K562 (cell line): ENCODE data around the gene MBD2. TPM values are rescaled to one million over a fixed set of nuclear protein-coding genes. Genes with fewer than 3 reads are reported as not detected.

Experiments used
- ATAC-seq: fragments of 200-7000 bp; cut with Tn5 transposase; 3 replicates; pipeline ENCODE4 v1.9.1; 2020; ENCODE audit warnings: moderate library complexity
- BruUV-seq: library from RNA; stranded (reverse); fragments of 400-500 nt; replicated peaks from 2 replicates; lab custom pipeline; 2021; lab: Mats Ljungman, UMichigan
- CTCF ChIA-PET: fragments of 300-600 bp; formaldehyde crosslinking; extraction: SDS; loops from one replicate; lab custom pipeline; 2021; ENCODE audit warnings: low intra/inter-chr PET ratio; lab: Yijun Ruan, JAX
- POLR2A ChIA-PET: fragments of 300-600, 350-650 bp; sonication (Branson Sonifier 250); formaldehyde crosslinking; extraction: SDS; loops from one replicate; lab custom pipeline; 2021; ENCODE audit warnings: antibody characterized with exemption, inconsistent platforms; lab: Yijun Ruan, JAX
- DNase-seq, 4 experiments: peaks; one replicate each; pipeline versions ENCODE4 v3.0.0 to v3.0.0-alpha.2; 2011 to 2018; ENCODE audit warnings: low spot score in 3 of 4, mixed read lengths in 3 of 4; ENCODE audit errors: extremely low read depth in 1 of 4
- FAIRE-seq: peaks from 2 replicates; lab custom pipeline; 2011; peaks lifted over from hg19 to GRCh38; lab: Jason Lieb, UNC
- H2AFZ ChIP-seq: 2 replicates; pipeline ENCODE4 v1.6.0; 2011; ENCODE audit warnings: low read depth, low read length, control low read depth, inconsistent platforms
- H3K27ac ChIP-seq: fragments of 200-600 bp; 3 replicates; pipeline ENCODE4 v1.8.0; 2011; ENCODE audit warnings: low read depth, mild to moderate bottlenecking, control low read depth, inconsistent platforms, low read length, moderate library complexity, mixed read lengths; ENCODE audit errors: extremely low read depth
- H3K27me3 ChIP-seq, 2 experiments: fragments of 300-600 bp in 1 of 2; 2 replicates in 1 of 2; 3 replicates in 1 of 2; pipeline versions ENCODE4 v1.6.0 to v1.8.0; 2011; ENCODE audit warnings: inconsistent platforms in 2 of 2, low read length in 2 of 2, mild to moderate bottlenecking in 1 of 2, mixed read lengths in 1 of 2, moderate library complexity in 1 of 2; ENCODE audit not compliant: control insufficient read depth in 2 of 2, insufficient read depth in 2 of 2
- H3K36me3 ChIP-seq: fragments of 300-600 bp; 3 replicates; pipeline ENCODE4 v1.8.0; 2011; ENCODE audit warnings: mild to moderate bottlenecking, low read length, inconsistent platforms; ENCODE audit not compliant: control insufficient read depth, insufficient read depth
- H3K4me1 ChIP-seq, 2 experiments: fragments of 200-600 bp in 1 of 2; replicated peaks in 1 of 2; 2 replicates in 1 of 2; 3 replicates in 1 of 2; pipeline versions ENCODE4 v1.5.1 to v1.8.0; 2011; ENCODE audit warnings: inconsistent platforms in 2 of 2, low read length in 2 of 2, mild to moderate bottlenecking in 1 of 2, mixed read lengths in 1 of 2, moderate library complexity in 1 of 2; ENCODE audit not compliant: control insufficient read depth in 2 of 2, insufficient read depth in 2 of 2
- H3K4me2 ChIP-seq: 2 replicates; pipeline ENCODE4 v1.6.1; 2011; ENCODE audit warnings: low read length, control low read depth, inconsistent platforms, mixed read lengths; ENCODE audit not compliant: insufficient read depth
- H3K4me3 ChIP-seq: fragments of 200-600 bp; sonication (generic), shearing (Covaris generic); 2 replicates; pipeline ENCODE4 v1.5.1; 2016; ENCODE audit warnings: control low read depth, inconsistent platforms
- H3K79me2 ChIP-seq: fragments of 200-600 bp; 3 replicates; pipeline ENCODE4 v1.8.0; 2011; ENCODE audit warnings: low read length, inconsistent platforms; ENCODE audit not compliant: control insufficient read depth, insufficient read depth
- H3K9ac ChIP-seq, 2 experiments: 2 replicates each; pipeline versions ENCODE4 v1.6.0 to v1.6.1; 2011; ENCODE audit warnings: low read depth in 2 of 2, low read length in 2 of 2, control low read depth in 1 of 2, inconsistent platforms in 1 of 2, mild to moderate bottlenecking in 1 of 2, mixed read lengths in 1 of 2; ENCODE audit not compliant: insufficient read depth in 1 of 2
- H3K9me1 ChIP-seq: one replicate; pipeline ENCODE4 v1.6.0; 2011; ENCODE audit warnings: inconsistent platforms, mild to moderate bottlenecking, low read length, moderate library complexity; ENCODE audit not compliant: control insufficient read depth, insufficient read depth
- H3K9me3 ChIP-seq: replicated peaks from 2 replicates; pipeline ENCODE4 v1.5.1; 2011; ENCODE audit warnings: low read depth, low read length, inconsistent platforms; ENCODE audit not compliant: control insufficient read depth, insufficient read depth
- H4K20me1 ChIP-seq: replicated peaks from 2 replicates; pipeline ENCODE4 v1.6.1; 2011; ENCODE audit warnings: low read length, inconsistent platforms, mixed read lengths; ENCODE audit not compliant: control insufficient read depth, insufficient read depth
- ARID1B ChIP-seq: fragments of 450-650 bp; IDR thresholded peaks from 2 replicates; pipeline ENCODE4 v1.6.1; 2016; ENCODE audit warnings: antibody characterized with exemption, mild to moderate bottlenecking, inconsistent platforms
- ATF1 ChIP-seq, 2 experiments: fragments of 450-650 bp in 1 of 2; IDR thresholded peaks; 2 replicates each; pipeline ENCODE4 v1.6.1; 2016; ENCODE audit warnings: missing compliant biosample characterization in 1 of 2, missing genetic modification characterization in 1 of 2
- ATF7 ChIP-seq: fragments of 450-650 bp; IDR thresholded peaks from 2 replicates; pipeline ENCODE4 v1.7.1; 2014; ENCODE audit warnings: mild to moderate bottlenecking, moderate library complexity
- CREM ChIP-seq: IDR thresholded peaks from 2 replicates; pipeline ENCODE4 v1.6.1; 2014; ENCODE audit warnings: antibody characterized with exemption, low read depth
- CTBP1 ChIP-seq: fragments of 450-650 bp; IDR thresholded peaks from 2 replicates; pipeline ENCODE4 v1.6.1; 2016; ENCODE audit warnings: borderline replicate concordance
- DPF2 ChIP-seq: fragments of 450-650 bp; IDR thresholded peaks from 2 replicates; pipeline ENCODE4 v1.6.1; 2016
- FOSL1 ChIP-seq: fragments of 200-800 bp; sonication (Bioruptor generic); conservative IDR thresholded peaks from 2 replicates; pipeline ENCODE4 v1.6.1; 2016; ENCODE audit warnings: missing genetic modification characterization, missing compliant biosample characterization
- HDAC1 ChIP-seq, 2 experiments: fragments of 450-650 bp; IDR thresholded peaks; 2 replicates each; pipeline ENCODE4 v1.6.1; 2016 to 2017; ENCODE audit warnings: inconsistent platforms in 1 of 2, mild to moderate bottlenecking in 1 of 2, moderate library complexity in 1 of 2
- JUN ChIP-seq, 2 experiments: sonication (generic) in 1 of 2; formaldehyde crosslinking in 1 of 2; IDR thresholded peaks; 2 replicates each; pipeline versions ENCODE4 v1.6.1 to v1.8.0; 2012 to 2022; ENCODE audit warnings: borderline replicate concordance in 2 of 2, mild to moderate bottlenecking in 2 of 2, improper control_type of control experiment in 1 of 2, low read depth in 1 of 2, low read length in 1 of 2, missing genetic modification reagents in 1 of 2
- JUND ChIP-seq, 2 experiments: IDR thresholded peaks; 2 replicates in 1 of 2; 3 replicates in 1 of 2; pipeline ENCODE4 v1.6.1; 2011; ENCODE audit warnings: borderline replicate concordance in 2 of 2, low read depth in 2 of 2, low read length in 2 of 2, improper control_type of control experiment in 1 of 2, missing biosample characterization in 1 of 2, missing genetic modification characterization in 1 of 2, missing genetic modification reagents in 1 of 2
- NR1H2 ChIP-seq: sonication (generic); formaldehyde crosslinking; IDR thresholded peaks from 2 replicates; pipeline ENCODE4 v1.4.0; 2020; ENCODE audit warnings: mild to moderate bottlenecking, missing genetic modification reagents
- SMARCA4 ChIP-seq: fragments of 450-650 bp; IDR thresholded peaks from 2 replicates; pipeline ENCODE4 v1.6.1; 2016
- SMARCE1 ChIP-seq: fragments of 450-650 bp; IDR thresholded peaks from 2 replicates; pipeline ENCODE4 v1.7.1; 2016; ENCODE audit warnings: mild to moderate bottlenecking
- ZNF766 ChIP-seq: fragments of 200-800 bp; sonication (Bioruptor generic); conservative IDR thresholded peaks from 2 replicates; pipeline ENCODE4 v1.6.1; 2016; ENCODE audit warnings: missing genetic modification characterization, missing compliant biosample characterization
- whole genome bisulfite sequencing: fragments of 100-300 bp; shearing (Covaris generic); methylation state at CpG from one replicate; pipeline ENCODE4 v1.1.6; 2016; ENCODE audit warnings: low coverage, mixed read lengths; ENCODE audit not compliant: insufficient coverage; ENCODE audit errors: missing lambda C conversion rate; 5-methylcytosine and 5-hydroxymethylcytosine counted together
- in situ Hi-C: fragments of 300-500 bp; cut with MboI; formaldehyde crosslinking; loops from 4 replicates; pipeline ENCODE4 v1.15.0; 2018; ENCODE audit warnings: inconsistent platforms, mixed read lengths
- intact Hi-C: fragments of 100-400 bp; cut with micrococcal nuclease; formaldehyde crosslinking; loops from 2 replicates; pipeline ENCODE4 v1.14.2; 2022
- polyA plus RNA-seq, 8 experiments: library from polyadenylated mRNA; depleted of rRNA in 4 of 8; stranded (reverse) in 5 of 8; unstranded in 3 of 8; fragments of >200 nt; fragmentation: Nextera tagmentation in 2 of 8; fragmentation: Illumina TruSeq in 1 of 8; extraction: Ambion mirVana in 2 of 8; extraction: Trizol in 1 of 8; gene quantifications; 2 replicates each; pipeline versions ENCODE4 v1.2.1 to v1.2.3, GENCODE V29; 2011 to 2014; ENCODE audit warnings: inconsistent platforms in 1 of 8, missing spikeins in 1 of 8
- total RNA-seq, 7 experiments: library from RNA; depleted of rRNA in 6 of 7; stranded (reverse); fragments of >200 nt in 6 of 7; fragmentation: Illumina TruSeq in 2 of 7; extraction: Trizol in 2 of 7; gene quantifications; 2 replicates each; pipeline versions ENCODE4 v1.2.1 to v1.2.3, GENCODE V29; 2011 to 2021; ENCODE audit warnings: low replicate concordance in 1 of 7
- TF ChIP-seq, protein P1 (sequence below), 2 experiments: fragments of 450-650 bp in 1 of 2; sonication (generic) in 1 of 2; formaldehyde crosslinking in 1 of 2; IDR thresholded peaks in 1 of 2; conservative IDR thresholded peaks in 1 of 2; 2 replicates each; pipeline versions ENCODE4 v1.6.1 to v1.8.1; 2016 to 2023; ENCODE audit warnings: mild to moderate bottlenecking in 2 of 2, moderate library complexity in 2 of 2, inconsistent platforms in 1 of 2, missing genetic modification reagents in 1 of 2

Gene MBD2
- total and polyA plus RNA-seq, 9 of the 15 experiments (the other 6 are each of a cell fraction or from before 2014, with no cell fraction given): 4.4 to 40.2 (median 13.9) TPM

DNA sequence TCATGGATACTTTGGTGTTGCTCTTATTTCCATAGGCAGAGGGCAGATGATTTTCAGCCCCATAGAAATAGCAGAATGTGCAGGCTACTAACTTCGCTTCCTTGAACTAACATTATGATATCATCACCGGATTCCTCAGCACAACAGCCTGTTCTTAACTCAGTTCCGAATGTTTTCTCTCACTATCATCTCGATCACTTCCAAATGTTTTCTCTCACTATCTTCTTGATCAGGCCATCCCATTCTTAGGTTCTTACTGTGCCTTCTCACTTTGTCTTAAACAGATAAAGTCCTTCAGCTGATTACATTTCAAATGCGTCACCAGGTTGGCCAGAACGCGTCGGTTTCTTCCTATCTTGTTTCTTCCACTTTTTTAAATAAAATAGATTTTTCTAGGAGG, 11.4 kb upstream of the MBD2 start:
- CTCF ChIA-PET: no interaction called here
- no peaks in the 10 kb centered on the region for H3K79me2 ChIP-seq
- DNase-seq: peak in 1 of 4 experiments; percentile 27
- H3K9me1 ChIP-seq: no peaks in the 10 kb centered on the region
- WGBS: 3% methylated on average over 8 of the region's 8 CpGs
- no peaks in the 10 kb centered on the region for H3K27me3 ChIP-seq
- in situ Hi-C loops (no loop called here), intact Hi-C loops (no loop called here)
- peak overlapping the region in 1 of 2 experiments; percentile 40; a peak in 1 of 4 replicates for H3K9ac ChIP-seq
- peak overlapping the region; percentile 95 for H2AFZ ChIP-seq
- H3K4me3 ChIP-seq: no peak overlapping the region
- POLR2A ChIA-PET: interaction anchor here (0.8 kb wide), 1 partner anchor 19 kb away, joined by 3 read pairs; no protein-coding TSS in a partner anchor
- no TSS peak for BruUV-seq
- H3K27ac ChIP-seq: peak overlapping the region; percentile 62
- FAIRE-seq: no peak
- H3K4me1 ChIP-seq: peaks cover 0 to 10% of the 10 kb centered on the region in 2 experiments; a peak in 2 of 5 replicates
- H3K4me2 ChIP-seq: peak overlapping the region; percentile 49
- no peaks in the 10 kb centered on the region for H3K36me3 ChIP-seq
- peak; percentile 19; the same call in 2 of the 3 replicates for ATAC-seq
- no peaks in the 10 kb centered on the region for H4K20me1 ChIP-seq
- no peaks in the 10 kb centered on the region for H3K9me3 ChIP-seq
- TF ChIP-seq ZNF766 (CRISPR knock-in tag): 0 out of 2 replicates have a peak, but pooled peaks have one; percentile 23
- TF ChIP-seq JUN (IDR thresholded peaks at IDR 0.05; ENCODE audit: borderline replicate concordance, low read depth, low read length): 0 out of 2 replicates have a peak, but pooled peaks have one; percentile 7
- no peak for TF ChIP-seq JUN (CRISPR knock-in tag; IDR thresholded peaks at IDR 0.05; ENCODE audit: borderline replicate concordance)
- peak; percentile 61 for TF ChIP-seq SMARCA4
- peak; percentile 62 for TF ChIP-seq DPF2
- TF ChIP-seq HDAC1 (IDR thresholded peaks at IDR 0.05): 0 out of 4 replicates have a peak, but pooled peaks of 1 of the 2 experiments have one; percentile 23
- peak; percentile 19; the same call in 1 of the 2 replicates for TF ChIP-seq CREM
- no peak for TF ChIP-seq JUND (IDR thresholded peaks at IDR 0.05; ENCODE audit: borderline replicate concordance, low read depth, low read length)
- peak; percentile 34; the same call in 1 of the 3 replicates for TF ChIP-seq JUND (tag; IDR thresholded peaks at IDR 0.05; ENCODE audit: borderline replicate concordance, low read depth, low read length)
- TF ChIP-seq FOSL1 (tag): peak; percentile 44
- TF ChIP-seq ATF1 (CRISPR knock-in tag; IDR thresholded peaks at IDR 0.05): no peak
- TF ChIP-seq ATF1 (tag; IDR thresholded peaks at IDR 0.05): peak; percentile 34
- no peak for TF ChIP-seq NR1H2
- peak; percentile 59 for TF ChIP-seq ARID1B
- TF ChIP-seq SMARCE1: peak; percentile 44; the same call in 1 of the 2 replicates
- peak; percentile 52 for TF ChIP-seq ATF7
- peak; percentile 51; the same call in 1 of the 2 replicates for TF ChIP-seq CTBP1
- TF ChIP-seq, protein P1, sequence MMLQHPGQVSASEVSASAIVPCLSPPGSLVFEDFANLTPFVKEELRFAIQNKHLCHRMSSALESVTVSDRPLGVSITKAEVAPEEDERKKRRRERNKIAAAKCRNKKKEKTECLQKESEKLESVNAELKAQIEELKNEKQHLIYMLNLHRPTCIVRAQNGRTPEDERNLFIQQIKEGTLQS (IDR thresholded peaks at IDR 0.05): peak; percentile 65
- TF ChIP-seq, protein P1 (CRISPR knock-in tag; conservative IDR thresholded peaks at IDR 0.05): no peak
